Measurements from ENCODE around the gene MAX. TPM values are rescaled to one million over a fixed set of nuclear protein-coding genes. Genes with fewer than 3 reads are reported as not detected.
"Not testable (repeated sequence)": the region's sequence is repeated elsewhere in the genome, so short reads cannot be mapped to it uniquely, and the experiment has no call there.

The MAX gene
- total and polyA plus RNA-seq, 4 experiments from 2014 or later = 162 to 212 (median 181) TPM

- peaks cover 85% of the 10 kb centered on the region for H3K4me1 ChIP-seq (ENCODE audit: insufficient read depth, low read length)
- Mint-ChIP-seq H3K4me1 (peaks cover 61 to 96% (median 86%) of the 10 kb centered on the region in 4 donors), H3K27ac (peak overlapping the region; percentile 57 to 86 (median 72)), H3K9me3 (no peaks in the 10 kb centered on the region), H3K4me3 (peak overlapping the region in 7 of 8 donors; percentile 41 to 78 (median 66)), H3K27me3 (no peaks in the 10 kb centered on the region), H3K36me3 (peaks cover 53 to 71% of the 10 kb centered on the region in 2 donors)
- DNase-seq = no peak
- no peak overlapping the region for H3K27ac ChIP-seq (ENCODE audit: low read depth, low read length)
- intact Hi-C loops (cut with micrococcal nuclease) = no loop called here
- no peak overlapping the region for H3K4me3 ChIP-seq (ENCODE audit: low read length in 2 of 2)
- POLR2A ChIA-PET (ENCODE audit: partially characterized antibody) = interaction anchor here (1.4 kb wide), 1 partner anchor 13 kb away, joined by 3 read pairs; no protein-coding TSS in a partner anchor
- no peaks in the 10 kb centered on the region for H3K27me3 ChIP-seq (ENCODE audit: insufficient read depth, low read length)
- H3K9me3 ChIP-seq (ENCODE audit: control insufficient read depth in 1 of 2, low read length in 2 of 2) = no peaks in the 10 kb centered on the region
- peaks cover 65% of the 10 kb centered on the region for H3K36me3 ChIP-seq (ENCODE audit: insufficient read depth, low read length)
- CTCF ChIA-PET (ENCODE audit: partially characterized antibody) = interaction anchor here (0.8 kb wide), 1 partner anchor 109 kb away, joined by 3 read pairs; the partner anchor contains the start of gene FNTB
Measured at GRCh38 chr14:65095633-65096205, 6.6 kb downstream of the MAX start.

DNA sequence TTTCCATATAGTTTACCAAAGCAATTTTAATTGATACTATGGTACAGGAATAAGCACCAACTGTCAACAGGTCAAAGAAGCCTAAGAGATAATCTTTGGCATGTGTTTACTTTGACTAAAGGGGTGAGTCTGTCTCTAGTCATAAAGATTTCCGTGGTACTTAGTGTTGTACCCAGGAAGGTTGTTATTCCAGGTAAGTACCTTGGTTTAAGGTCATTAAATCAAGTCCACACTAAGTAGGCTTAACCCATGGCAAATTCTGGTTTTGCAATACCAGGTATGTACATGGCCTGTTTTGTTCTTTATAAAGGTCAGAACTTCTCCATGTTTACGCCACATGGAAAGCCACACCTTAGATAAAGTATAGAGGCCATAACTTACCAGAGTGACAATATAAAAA lies 10.0 kb downstream of the MAX start:
- POLR2A ChIA-PET (ENCODE audit: partially characterized antibody) = no interaction called here
- intact Hi-C loops (cut with micrococcal nuclease) = no loop called here
- CTCF ChIA-PET (ENCODE audit: partially characterized antibody) = no interaction called here
- Histone ChIP-seq H3K4me1 (ENCODE audit: insufficient read depth, low read length) (peaks cover 64% of the 10 kb centered on the region), H3K27ac (ENCODE audit: low read depth, low read length) (no peak overlapping the region), H3K27me3 (ENCODE audit: insufficient read depth, low read length) (no peaks in the 10 kb centered on the region), H3K4me3 (ENCODE audit: low read length in 2 of 2) (no peak overlapping the region), H3K36me3 (ENCODE audit: insufficient read depth, low read length) (peaks cover 90% of the 10 kb centered on the region), H3K9me3 (ENCODE audit: control insufficient read depth in 1 of 2, low read length in 2 of 2) (no peaks in the 10 kb centered on the region)
- Mint-ChIP-seq H3K36me3 (peaks cover 70 to 90% of the 10 kb centered on the region in 2 donors), H3K27ac (no peak overlapping the region), H3K4me1 (peaks cover 61 to 87% (median 72%) of the 10 kb centered on the region in 4 donors), H3K9me3 (peaks cover 0 to 6% (median 0%) of the 10 kb centered on the region in 8 donors), H3K27me3 (no peaks in the 10 kb centered on the region), H3K4me3 (no peak overlapping the region)
- no peak for DNase-seq

GRCh38 chr14:65087835-65088234 lies 14.5 kb downstream of the MAX start:
- POLR2A ChIA-PET (ENCODE audit: partially characterized antibody) = interaction anchor here (2.3 kb wide), 1 partner anchor 15 kb away, joined by 7 read pairs; the partner anchor contains the start of gene MAX
- H3K9me3 ChIP-seq (ENCODE audit: control insufficient read depth in 1 of 2, low read length in 2 of 2); H3K27me3 ChIP-seq (ENCODE audit: insufficient read depth, low read length); H3K4me3 ChIP-seq (ENCODE audit: low read length in 2 of 2); H3K9me3 Mint-ChIP-seq; intact Hi-C loops (cut with micrococcal nuclease); H3K27ac Mint-ChIP-seq; H3K4me3 Mint-ChIP-seq; H3K27ac ChIP-seq (ENCODE audit: low read depth, low read length); H3K27me3 Mint-ChIP-seq; DNase-seq: not testable (repeated sequence)
- Mint-ChIP-seq H3K36me3 (peaks cover 74 to 87% of the 10 kb centered on the region in 2 donors), H3K4me1 (peaks cover 50 to 79% (median 65%) of the 10 kb centered on the region in 4 donors)
- CTCF ChIA-PET (ENCODE audit: partially characterized antibody) = interaction anchor here (1.4 kb wide), 1 partner anchor 30 kb away, joined by 3 read pairs; no protein-coding TSS in a partner anchor
- Histone ChIP-seq H3K4me1 (ENCODE audit: insufficient read depth, low read length) (peaks cover 37% of the 10 kb centered on the region), H3K36me3 (ENCODE audit: insufficient read depth, low read length) (peaks cover 77% of the 10 kb centered on the region)

DNA sequence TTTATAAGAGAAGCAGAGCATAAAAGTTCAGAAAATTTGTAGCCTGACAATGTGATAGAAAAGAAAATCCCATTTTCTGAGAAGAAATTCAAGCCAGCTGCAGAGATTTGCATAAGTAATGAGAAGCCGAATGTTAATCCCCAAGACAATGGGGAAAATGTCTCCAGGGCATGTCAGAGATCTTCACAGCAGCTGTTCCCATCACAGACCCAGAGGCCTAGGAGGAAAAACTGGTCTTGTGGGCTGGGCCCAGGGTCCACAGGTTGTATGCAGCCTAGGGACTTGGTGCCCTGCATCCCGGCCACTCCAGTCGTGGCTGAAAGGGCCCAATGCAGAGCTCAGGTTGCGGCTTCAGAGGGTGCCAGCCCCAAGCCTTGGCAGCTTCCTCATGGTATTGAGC lies 15.6 kb downstream of the MAX start:
- H3K36me3 ChIP-seq (ENCODE audit: insufficient read depth, low read length) = peaks cover 77% of the 10 kb centered on the region
- Mint-ChIP-seq H3K27ac (peak overlapping the region in 2 of 7 donors; percentile 21 to 38), H3K4me1 (peaks cover 52 to 82% (median 71%) of the 10 kb centered on the region in 4 donors), H3K4me3 (peak overlapping the region in 1 of 8 donors; percentile 5), H3K36me3 (peaks cover 82 to 87% of the 10 kb centered on the region in 2 donors)
- H3K9me3 ChIP-seq (ENCODE audit: control insufficient read depth in 1 of 2, low read length in 2 of 2); H3K27me3 Mint-ChIP-seq; H3K27me3 ChIP-seq (ENCODE audit: insufficient read depth, low read length); intact Hi-C loops (cut with micrococcal nuclease); H3K27ac ChIP-seq (ENCODE audit: low read depth, low read length); H3K4me3 ChIP-seq (ENCODE audit: low read length in 2 of 2); CTCF ChIA-PET (ENCODE audit: partially characterized antibody); DNase-seq; H3K9me3 Mint-ChIP-seq: not testable (repeated sequence)
- POLR2A ChIA-PET (ENCODE audit: partially characterized antibody) = interaction anchor here (1.1 kb wide), 1 partner anchor 11 kb away, joined by 4 read pairs; no protein-coding TSS in a partner anchor
- peaks cover 41% of the 10 kb centered on the region for H3K4me1 ChIP-seq (ENCODE audit: insufficient read depth, low read length)

DNA sequence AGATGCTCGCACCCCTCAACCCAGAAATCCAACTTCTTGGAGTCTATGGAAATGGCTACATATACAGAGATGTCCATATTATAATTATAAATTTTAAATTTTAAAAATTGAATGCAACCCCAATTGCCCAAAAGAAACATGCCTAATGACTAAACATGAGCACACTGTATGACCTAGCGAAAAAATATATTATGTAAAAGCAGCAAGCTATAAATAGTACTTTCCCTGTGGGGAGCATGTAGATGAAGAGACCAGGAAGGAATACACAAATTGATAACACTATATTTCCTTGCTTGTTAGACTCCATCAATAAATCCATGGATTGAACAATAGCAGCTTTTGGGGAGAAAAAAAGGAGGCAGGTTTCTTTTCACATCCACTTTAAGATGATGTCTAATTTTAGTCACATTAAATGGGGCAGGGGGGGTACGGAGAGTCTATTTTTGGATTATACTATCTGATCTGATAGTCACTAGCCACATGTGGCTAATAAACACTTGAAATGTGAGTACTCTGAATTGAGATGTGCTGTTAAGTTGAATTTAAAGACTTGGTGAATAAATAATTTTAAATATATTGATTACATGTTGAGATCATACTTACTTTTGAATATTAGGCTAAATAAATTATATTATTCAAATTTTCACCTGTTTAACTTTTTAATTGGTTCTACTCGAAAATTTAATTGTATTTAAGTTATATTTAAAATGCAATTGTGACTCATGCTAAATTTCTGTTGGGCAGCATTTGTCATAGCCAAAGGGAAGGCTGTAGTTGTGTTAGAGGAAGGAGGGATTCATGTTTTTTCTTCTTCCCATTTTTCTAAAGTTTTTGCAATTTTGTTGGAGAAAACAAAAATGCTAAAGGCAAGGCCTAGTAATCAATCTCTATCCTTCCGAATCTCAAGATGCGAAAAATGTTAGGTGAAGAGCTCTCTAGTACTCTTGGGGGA lies 17.5 kb downstream of the MAX start:
- H3K9me3 ChIP-seq (ENCODE audit: control insufficient read depth in 1 of 2, low read length in 2 of 2) = no peaks in the 10 kb centered on the region
- intact Hi-C loops (cut with micrococcal nuclease) = no loop called here
- Mint-ChIP-seq H3K4me3 (peak overlapping the region in 1 of 8 donors; percentile 31), H3K4me1 (peaks cover 54 to 88% (median 76%) of the 10 kb centered on the region in 4 donors), H3K27me3 (no peaks in the 10 kb centered on the region), H3K9me3 (peaks cover 0 to 6% (median 2%) of the 10 kb centered on the region in 8 donors), H3K36me3 (peaks cover 86 to 91% of the 10 kb centered on the region in 2 donors), H3K27ac (peak overlapping the region in 4 of 7 donors; percentile 24 to 63 (median 41))
- ChIA-PET POLR2A (ENCODE audit: partially characterized antibody) (interaction anchor here (0.8 to 1.5 kb wide), 3 partner anchors 8 to 16 kb away, joined by 3 to 4 read pairs (median 3); no protein-coding TSS in a partner anchor), CTCF (ENCODE audit: partially characterized antibody) (no interaction called here)
- H3K4me3 ChIP-seq (ENCODE audit: low read length in 2 of 2) = no peak overlapping the region
- H3K27me3 ChIP-seq (ENCODE audit: insufficient read depth, low read length) = no peaks in the 10 kb centered on the region
- H3K36me3 ChIP-seq (ENCODE audit: insufficient read depth, low read length) = peaks cover 78% of the 10 kb centered on the region
- no peak for DNase-seq
- no peak overlapping the region for H3K27ac ChIP-seq (ENCODE audit: low read depth, low read length)
- peaks cover 43% of the 10 kb centered on the region for H3K4me1 ChIP-seq (ENCODE audit: insufficient read depth, low read length)

DNA sequence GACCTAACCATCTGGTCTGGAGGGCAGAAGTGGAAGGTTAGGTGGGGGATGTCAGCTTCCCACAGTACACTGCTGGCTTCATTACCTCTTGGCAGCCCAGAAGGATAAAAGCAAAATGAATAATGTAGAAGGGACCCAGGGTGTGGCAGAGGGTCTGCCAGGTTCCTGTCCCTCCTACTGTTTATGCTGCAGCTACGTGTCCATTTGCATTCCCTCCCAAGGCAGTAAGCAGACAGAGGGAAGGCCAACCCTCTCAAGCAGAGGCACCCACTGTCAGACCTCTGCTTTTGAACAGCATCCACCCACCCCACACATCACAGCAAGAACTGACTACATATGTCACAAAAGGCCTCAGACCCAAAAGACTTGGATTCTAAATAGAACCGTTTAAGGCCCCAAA lies 19.4 kb downstream of the MAX start:
- Histone ChIP-seq H3K27ac (ENCODE audit: low read depth, low read length) (no peak overlapping the region), H3K4me1 (ENCODE audit: insufficient read depth, low read length) (peaks cover 51% of the 10 kb centered on the region), H3K4me3 (ENCODE audit: low read length in 2 of 2) (no peak overlapping the region), H3K27me3 (ENCODE audit: insufficient read depth, low read length) (no peaks in the 10 kb centered on the region), H3K36me3 (ENCODE audit: insufficient read depth, low read length) (peaks cover 73% of the 10 kb centered on the region), H3K9me3 (ENCODE audit: control insufficient read depth in 1 of 2, low read length in 2 of 2) (no peaks in the 10 kb centered on the region)
- Mint-ChIP-seq H3K9me3 (peaks cover 0 to 5% (median 1%) of the 10 kb centered on the region in 8 donors), H3K27me3 (no peaks in the 10 kb centered on the region), H3K36me3 (peaks cover 77 to 85% of the 10 kb centered on the region in 2 donors), H3K4me3 (peak overlapping the region in 2 of 8 donors; percentile 12 to 14), H3K4me1 (peaks cover 56 to 90% (median 75%) of the 10 kb centered on the region in 4 donors), H3K27ac (peak overlapping the region in 6 of 7 donors; percentile 12 to 72 (median 52))
- POLR2A ChIA-PET (ENCODE audit: partially characterized antibody) = interaction anchor here (0.7 to 1.4 kb wide), 3 partner anchors 13 to 93 kb away, joined by 3 read pairs; no protein-coding TSS in a partner anchor
- intact Hi-C loops (cut with micrococcal nuclease) = no loop called here
- DNase-seq = no peak
- CTCF ChIA-PET (ENCODE audit: partially characterized antibody) = no interaction called here

Measured in CD4-positive, alpha-beta memory T cell (primary cell).